Measurements from ENCODE around the gene TENM4. TPM values are rescaled to one million over a fixed set of nuclear protein-coding genes. Genes with fewer than 3 reads are reported as not detected.

TENM4 gene
- total RNA-seq, 1 donor from 2014 or later, result 0.21 TPM

DNA sequence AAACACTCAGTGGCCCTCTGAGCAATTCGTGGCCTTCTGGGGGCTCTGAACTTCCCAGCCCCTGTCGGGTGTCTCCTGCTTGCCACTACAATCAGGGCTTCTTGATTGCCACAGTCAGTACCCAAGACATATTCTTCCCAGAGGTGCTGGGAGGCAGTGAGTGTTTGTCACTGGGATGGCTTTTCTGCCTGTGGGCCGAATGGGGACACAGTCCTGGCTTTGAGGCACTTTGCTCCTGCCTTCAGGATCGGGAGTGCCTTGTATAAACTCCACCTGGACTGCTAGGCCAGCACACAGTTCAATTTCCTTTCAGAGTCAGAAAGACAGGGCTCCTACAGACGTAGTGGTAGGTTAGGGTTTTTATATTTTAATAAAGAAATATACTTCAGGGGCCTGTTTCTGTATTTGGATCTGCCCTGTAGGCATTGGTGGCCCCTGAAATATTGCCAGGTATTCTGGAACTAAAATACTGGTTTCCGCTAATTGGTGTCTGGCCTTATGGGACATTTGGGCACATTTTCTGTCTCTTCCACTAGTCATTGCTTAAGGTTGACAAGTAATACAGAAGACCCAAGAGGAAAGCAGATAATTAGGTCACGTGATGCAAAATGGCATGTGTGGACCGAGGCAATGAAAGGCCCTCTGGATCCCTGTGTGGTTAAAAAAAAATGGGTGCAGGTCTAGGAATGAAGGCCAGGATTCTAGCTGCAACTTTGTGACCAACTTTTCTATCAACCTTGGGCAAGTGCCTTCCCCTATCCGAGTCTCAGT lies 767.8 kb downstream of the TENM4 start:
- no peak for DNase-seq (ENCODE audit: low read depth)

DNA sequence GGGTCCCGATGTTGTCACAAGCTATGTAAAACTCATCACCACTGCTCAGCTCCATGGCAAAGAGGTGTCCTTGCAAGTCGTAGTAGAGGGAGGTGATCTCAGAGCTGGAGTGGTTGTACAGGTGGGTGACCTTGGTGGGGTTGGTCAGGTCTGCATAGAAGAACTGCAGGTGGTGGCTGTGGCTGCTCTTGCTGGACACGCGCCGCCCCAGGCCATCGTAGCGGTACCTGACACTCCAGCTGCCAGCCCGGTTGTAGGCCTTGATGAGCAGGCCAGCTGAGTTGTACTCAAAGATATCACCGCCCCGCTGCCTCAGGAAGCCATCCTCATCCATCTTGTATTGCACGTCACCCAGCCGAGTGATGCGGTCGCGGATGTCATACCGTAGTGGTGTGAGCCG lies 771.6 kb downstream of the TENM4 start:
- DNase-seq (ENCODE audit: low read depth), result no peak

DNA sequence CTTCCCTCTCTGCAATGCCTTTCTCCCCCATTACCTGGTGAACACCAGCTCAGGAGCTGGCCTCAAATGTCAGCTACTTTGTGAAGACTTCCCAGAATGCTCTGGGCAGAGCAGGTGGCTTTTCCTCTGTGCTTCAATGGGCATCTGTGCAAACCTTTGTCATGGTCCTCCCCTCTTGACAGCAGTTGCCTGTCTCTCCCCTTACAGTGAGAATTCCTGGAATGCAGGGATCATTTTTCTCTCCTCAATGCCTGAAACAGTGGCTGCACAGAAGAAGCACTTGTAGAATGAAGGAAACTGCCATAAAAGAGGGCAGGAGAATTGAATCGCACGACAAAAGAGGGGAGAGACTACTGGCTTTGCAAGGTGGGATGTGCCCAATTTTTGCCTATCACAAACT lies 773.4 kb downstream of the TENM4 start:
- DNase-seq (ENCODE audit: low read depth), result no peak

DNA sequence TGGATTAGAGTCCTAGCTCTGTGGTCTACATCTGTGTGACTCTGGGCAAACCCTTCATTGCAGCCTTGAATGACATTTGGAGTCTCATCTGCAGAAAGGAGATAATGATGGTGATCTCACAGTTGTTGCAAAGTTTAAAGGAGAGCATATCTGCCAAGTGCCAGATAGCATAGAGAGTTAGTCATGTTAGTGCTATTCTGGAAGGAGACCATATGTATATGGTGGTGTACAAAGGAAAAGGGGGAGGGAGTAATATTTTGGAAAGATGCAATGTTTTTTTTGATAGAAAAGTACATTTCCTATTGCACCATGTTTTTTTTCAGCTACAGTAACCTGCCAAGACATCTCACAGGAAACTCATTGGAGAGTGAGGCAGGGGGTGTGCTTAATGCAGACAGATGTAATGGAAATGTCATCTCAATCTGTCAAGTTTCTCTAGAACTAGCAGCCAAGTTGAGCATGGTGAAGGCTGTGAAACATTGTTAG lies 774.1 kb downstream of the TENM4 start:
- no peak for DNase-seq (ENCODE audit: low read depth)

DNA sequence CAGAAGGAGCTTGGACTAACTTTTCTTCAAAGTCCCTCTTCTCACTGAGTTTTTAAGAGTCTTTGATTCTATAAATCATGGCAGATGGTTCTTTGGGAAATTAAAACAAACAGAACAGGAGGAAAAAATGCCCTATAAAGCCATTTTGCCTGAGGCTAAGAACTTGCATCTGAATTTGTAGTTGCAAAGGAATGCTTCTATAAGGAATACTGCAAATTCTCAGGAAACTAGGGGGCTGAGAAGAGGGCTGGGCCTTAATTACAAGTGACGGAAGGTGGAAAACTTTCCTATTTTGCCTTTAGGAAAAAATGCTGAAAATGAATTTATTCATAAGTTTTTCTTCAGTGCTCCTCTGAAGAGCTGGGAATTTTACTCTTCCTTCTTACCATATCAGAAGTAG lies 776.2 kb downstream of the TENM4 start:
- no peak for DNase-seq (ENCODE audit: low read depth)

DNA sequence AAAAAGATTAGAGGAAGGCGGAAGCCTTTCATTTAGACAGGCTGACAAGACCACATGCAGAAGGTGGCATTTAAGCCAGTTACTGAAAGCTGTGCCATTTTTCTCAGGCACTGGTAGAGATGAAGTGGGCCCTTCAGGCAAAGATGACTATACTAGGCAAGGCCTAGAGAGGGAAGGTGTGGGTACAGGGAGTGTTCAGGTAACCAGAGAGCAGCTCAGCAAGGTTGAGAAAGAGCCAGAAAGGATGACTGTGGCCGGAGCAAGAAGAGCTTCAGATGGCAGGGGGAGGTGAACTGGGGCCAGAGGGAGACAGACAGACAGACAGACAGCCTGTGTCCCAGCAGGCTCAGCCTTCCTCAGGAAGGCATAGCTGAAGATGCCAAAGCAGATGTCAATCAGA lies 778.0 kb downstream of the TENM4 start:
- DNase-seq (ENCODE audit: low read depth), result no peak

DNA sequence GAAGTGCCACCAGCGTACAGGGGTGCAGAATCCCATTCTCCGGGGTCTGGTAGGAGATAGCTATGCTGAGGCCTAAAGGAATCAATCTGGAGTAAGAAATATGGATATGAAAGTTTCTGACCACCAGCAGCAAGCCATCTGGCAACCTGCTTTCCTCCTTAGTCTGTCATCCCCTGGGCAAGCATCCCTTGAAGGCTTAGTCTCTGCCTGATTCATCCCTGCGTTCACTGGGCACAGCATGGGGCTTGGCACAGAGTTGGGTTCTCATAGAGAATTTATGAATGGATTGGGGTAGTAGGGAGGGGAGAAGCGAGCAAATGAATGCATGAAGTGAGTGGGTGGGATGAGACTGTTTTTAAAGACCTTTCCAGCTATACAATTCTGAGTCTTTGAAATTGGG lies 780.4 kb downstream of the TENM4 start:
- no peak for DNase-seq (ENCODE audit: low read depth)

DNA sequence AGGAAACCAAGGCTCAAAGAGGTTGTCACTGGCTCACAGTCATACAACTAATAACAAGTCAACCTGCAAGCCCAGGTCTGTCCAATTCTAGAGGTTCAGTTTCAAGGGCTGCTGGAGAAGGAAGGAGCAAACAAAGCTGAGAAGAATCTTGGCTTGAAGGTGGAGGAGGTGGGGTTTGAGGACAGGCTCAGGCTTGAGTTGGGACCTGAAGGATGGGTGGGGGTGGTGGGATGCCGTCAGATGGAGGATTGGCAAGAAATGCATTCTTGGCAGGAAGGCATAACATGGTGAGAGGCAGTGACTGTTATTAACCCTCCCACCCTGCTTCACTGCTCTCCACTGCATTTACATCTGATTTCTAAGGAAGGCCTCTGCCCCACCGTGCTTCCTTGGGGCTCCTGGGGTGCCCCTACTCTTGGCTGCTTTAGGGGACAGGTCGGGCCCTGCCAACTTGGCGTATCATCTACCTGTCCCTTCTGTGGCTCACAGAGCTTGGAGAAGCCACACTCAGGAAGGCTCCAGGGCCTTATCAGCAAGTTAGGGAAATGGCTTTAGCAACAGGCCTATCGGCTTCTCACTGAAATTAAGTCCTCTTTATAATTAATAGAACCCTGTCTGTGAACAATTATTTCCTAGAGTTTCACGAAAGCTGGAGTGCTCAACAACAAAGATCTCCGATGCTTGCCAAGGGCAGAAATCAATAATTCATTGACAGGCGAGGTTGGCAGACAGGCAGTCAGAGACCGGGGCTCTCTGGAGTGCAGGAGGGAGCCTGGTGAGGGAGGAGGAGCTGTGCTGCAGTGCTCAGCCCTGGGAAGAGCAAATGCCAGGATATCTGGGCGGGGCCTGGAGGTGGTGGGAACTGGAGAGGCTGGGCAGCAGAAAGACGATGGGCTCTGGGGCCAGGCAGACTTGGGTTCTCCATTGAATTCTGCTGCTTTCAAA lies 781.2 kb downstream of the TENM4 start:
- no peak for DNase-seq (ENCODE audit: low read depth)

DNA sequence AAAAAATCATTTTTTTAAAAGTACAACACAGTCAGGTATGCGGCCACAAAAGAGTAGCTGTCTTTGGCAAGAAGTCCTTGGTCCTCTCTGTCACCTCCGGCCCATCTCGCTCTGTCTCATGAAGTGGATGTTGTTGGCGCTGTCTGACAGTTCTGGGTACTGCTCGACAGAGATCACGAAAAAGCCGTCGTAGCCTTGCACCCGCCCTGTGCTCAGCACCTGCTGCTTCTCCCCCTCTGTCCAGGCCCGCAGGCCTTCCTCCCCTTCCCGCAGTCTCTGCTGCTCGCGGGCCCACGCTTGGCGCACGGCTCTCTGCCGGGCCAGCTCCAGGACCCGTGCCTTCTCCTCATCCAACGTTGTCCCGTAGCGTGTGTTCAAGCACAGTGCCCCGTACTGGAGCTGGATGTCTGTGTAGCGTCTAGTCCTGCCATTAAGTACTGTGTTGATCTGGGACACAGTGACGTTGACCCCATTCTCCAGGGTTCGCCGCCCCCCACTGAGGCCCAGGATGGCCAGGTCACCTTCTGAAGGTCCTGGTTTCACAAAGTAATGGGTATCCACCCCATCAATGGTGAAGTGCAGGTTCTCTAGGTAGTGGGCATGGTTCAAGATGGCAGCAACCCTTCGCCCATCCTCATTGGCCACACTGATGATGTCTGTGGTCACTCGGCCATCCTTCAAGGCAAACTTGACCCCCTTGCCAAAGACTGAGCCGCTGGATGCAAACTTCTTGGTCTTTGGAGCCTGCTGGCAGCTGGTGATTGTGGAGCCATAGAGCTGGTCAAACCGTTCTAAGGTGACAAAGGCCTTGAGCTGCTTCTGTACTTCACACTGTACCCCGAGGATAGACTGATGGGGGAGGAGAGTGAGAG lies 782.6 kb downstream of the TENM4 start:
- DNase-seq (ENCODE audit: low read depth), result no peak

DNA sequence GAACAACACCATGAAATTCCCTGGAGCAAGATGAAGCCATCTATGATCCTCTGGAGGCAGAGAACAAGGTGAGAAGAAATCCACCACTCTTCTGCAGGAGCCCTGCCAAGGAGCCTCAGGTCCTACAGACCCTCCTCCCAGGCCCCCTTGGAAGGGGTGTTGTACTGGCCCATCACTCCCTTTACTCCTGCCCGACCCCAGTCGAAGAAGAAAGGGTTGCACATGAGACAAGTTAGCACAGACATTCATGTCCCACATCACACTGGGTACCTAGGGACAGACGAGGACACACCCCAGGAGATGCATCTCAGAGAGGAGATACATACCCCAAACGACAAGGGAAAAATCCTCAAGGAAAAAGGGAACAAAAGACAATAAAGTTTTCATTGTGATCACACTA lies 783.4 kb downstream of the TENM4 start:
- DNase-seq (ENCODE audit: low read depth), result no peak

DNA sequence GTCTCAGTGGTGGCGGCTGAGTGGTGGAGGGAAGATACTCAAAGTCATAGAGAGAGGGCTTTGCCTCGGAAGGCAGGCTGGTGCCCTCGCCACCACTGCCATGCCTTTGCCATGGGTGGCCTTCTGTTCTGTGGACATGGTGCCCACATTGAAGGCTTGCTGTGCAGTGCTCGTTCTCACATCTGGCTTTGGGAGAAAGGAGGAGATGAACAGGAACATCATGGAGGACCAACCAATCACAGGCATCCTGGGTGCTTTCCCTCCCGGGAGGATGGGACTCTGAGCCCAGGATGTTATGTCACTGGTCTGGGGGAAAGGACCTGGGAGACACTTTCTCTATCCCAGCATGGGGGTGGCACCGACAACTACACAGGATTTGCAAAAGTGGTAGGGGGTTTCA lies 783.8 kb downstream of the TENM4 start:
- no peak for DNase-seq (ENCODE audit: low read depth)

DNA sequence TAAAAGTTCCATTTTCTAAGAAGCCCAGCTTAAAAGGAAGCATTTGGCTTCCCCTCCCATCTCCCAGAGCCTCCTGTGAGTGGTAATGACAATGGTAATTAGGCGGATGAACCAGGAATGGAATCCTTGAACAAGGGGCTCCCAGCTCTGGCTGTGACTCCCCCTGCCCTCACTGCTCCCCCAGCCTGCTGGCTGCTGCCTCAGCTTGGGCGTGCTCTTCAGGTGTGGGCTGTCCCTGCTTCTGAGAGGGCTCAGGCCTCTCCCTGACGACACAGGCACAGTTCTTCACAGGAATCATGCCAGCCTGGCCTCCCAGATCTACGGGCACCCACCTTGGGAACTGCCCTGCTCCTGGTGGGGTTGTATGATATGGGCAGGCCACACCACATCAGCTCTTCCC lies 784.5 kb downstream of the TENM4 start:
- no peak for DNase-seq (ENCODE audit: low read depth)

DNA sequence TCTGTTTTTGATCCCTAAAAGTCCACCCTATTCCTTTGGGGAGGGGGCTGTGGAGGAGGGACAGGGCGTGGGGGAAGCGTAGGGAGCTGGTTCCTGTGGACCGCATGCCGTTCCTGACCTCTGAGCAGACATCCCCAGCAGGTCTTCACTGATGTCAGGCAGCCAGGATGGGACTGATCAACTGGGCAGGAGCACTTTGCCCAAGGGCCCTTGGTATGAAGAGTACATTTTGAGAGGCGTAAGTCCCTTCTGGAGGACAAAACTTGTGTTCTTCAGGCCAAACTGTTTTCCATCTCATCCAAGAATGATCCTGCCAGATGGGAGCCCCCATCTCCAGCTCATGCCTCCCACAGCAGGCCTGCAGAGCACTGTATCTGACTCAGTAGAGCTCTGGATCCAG lies 785.3 kb downstream of the TENM4 start:
- no peak for DNase-seq (ENCODE audit: low read depth)

DNA sequence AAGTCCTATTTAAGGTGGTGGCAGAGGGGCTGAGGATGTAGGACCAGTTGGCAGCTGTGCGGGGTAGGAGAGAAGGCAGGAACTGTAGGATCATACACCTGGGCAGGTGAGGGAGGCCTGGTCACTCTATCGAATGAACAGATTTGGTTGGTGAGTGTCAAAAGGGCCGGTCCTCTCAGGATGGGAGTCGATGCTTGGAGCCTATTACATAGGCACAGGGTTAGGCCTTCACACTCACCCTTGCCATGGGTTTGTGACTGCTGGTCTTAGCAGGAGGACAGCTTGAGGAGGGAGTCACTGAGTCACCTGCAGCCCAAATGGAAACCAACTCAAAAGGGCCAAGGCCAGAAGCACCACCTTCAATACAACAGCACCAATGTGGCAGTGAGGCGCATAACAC lies 786.0 kb downstream of the TENM4 start:
- DNase-seq (ENCODE audit: low read depth), result no peak

DNA sequence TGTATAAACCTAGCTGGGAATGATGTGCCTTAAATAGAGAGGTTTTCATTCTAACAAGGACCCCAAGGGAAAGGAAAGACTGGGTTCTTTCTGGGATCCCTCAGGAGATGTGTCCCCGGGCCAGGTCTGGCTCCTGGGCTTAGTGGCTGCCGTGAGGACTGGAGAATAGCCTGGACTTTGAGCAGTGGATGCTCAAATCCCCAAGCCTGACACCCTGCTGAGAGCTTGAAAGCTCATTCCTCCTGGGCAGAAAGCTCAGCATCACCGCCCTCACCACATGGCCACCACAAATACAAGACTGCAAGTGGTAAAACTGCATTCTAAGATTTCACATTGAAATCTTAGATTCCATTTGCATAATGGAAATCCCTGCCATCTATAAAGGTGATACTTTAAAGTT lies 786.8 kb downstream of the TENM4 start:
- DNase-seq (ENCODE audit: low read depth), result no peak

DNA sequence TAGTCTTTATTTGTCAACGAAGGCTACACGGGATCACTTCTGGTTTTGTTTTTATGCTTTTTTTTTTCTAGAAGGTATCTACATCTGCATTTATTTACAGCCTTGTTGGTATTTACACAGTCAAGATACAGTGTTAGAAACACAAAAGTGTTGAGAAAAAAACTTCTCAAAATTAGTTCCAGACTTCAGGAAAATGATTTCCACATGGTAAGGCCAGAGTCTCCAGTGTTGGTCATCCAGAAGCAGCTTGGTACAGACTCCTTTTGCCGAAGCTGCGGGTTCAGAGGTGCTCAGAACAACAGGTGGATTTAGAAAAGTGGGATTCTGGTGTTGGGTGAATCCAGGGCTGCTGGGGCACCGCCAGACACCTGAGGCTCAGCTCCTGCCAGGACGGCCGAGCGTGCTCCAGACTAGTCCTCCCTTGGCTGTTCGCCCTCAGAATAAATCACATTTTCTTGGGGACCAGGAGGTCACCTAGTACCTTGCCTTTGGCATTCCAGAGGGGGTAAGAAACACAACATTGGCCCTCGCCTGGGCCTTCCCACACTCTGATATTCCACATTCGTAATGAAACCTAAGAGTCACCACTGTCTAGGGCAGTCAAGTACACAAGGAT lies 787.4 kb downstream of the TENM4 start:
- no peak for DNase-seq (ENCODE audit: low read depth)

DNA sequence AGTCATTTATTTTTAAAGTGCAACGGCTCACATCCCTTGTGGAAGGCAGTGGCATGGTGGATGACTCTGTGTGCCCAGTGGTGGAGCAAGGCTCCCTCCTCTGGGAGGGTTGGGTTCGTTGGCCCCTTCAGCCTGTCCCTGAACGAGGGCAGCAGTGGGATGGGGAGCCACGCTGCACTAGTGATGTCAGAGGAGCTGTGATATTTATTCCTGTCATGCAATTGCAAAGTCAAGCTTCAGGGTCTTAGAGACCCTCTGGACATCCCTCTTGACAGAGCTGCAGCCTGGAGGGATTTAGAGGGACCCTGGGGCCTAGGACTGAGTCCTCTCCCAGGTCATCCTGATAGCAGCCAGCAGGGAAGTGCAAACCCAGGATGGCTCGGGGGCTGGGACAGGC lies 788.0 kb downstream of the TENM4 start:
- no peak for DNase-seq (ENCODE audit: low read depth)

DNA sequence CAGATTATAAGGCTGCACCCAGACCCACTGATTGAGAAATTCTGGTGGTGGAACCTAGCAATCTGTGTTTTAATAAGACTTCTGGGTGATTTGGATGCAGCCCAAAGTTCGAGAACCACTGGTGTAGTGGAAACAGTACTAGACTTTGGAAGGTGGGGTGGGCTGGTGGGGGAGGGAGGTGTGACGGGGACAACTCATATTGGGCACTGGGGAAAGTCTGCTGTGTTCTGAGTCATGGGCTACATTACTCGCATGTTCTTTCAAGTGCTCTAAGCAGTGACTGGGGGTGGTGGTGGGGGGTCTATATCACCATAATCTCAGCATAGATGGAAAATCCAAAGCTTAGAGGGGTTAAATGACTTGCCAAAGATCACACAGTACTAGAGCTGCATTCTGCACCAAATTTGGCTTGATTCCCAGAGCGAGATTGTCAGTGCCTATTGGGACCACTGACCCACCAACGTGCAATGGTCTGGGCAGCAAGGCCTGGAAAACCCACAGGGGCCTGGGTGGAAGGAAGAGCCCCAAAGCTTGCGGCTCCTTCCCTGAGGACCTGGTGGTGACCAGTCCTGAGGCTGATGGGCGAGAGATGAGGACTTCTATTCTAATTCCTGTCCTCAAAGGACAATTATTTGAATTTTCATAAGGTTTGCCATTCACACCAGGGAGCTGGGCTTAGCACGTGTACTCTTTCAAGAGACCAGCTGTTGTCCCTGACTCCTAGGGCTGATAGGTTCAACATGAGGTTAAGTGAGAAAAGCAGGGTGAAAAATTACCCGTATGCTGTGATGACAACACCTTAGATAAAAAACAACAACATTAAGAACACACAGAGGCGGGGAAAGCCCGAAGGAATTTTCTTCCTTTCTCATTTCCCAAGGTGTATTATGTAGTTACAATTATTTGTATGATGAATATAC lies 788.6 kb downstream of the TENM4 start:
- no peak for DNase-seq (ENCODE audit: low read depth)

DNA sequence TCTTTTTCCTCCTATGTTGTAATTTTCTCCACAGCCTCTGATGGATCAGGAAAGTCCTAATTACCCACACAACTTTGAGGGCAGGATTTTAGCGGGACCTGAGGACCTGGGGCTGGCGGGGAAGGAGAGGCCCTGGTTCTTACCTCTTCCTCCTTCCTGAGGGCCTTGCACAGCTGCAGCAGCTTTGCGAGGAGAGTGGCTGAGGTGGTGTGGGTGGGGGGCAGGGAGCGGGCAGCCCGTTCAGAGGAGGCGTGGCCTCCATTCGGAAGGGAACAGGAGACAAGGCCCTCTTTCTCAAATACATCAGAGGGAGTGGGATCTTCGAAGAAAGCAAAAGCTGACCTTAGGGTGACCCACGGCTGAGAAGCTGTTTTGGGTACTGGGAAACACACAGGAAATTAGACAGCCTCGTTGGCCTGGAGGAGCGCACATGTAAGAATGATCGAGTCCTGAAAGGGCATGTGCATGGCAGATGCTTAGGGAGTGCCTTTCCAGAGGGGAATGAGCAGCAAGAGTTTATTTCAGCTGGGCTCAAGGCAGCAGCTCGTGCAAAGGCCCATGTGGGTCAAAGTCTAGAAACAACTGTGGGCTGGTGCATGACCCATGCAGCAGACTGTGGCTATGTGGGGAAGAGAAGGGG lies 789.6 kb downstream of the TENM4 start:
- no peak for DNase-seq (ENCODE audit: low read depth)
